DMS 273 treated with DMSO at 0.1 percent for 48 hours (cell line): ENCODE data around the gene GLMN.
"Not testable (repeated sequence)": the region's sequence is repeated elsewhere in the genome, so short reads cannot be mapped to it uniquely, and the experiment has no call there.

Source experiments
- DNase-seq: peaks from one replicate; lab custom pipeline; 2025; lab: John Stamatoyannopoulos, UW

The GLMN gene

GRCh38 chr1:92299477-92300150, 827 bp upstream of the GLMN start:
- no peak for DNase-seq

DNA sequence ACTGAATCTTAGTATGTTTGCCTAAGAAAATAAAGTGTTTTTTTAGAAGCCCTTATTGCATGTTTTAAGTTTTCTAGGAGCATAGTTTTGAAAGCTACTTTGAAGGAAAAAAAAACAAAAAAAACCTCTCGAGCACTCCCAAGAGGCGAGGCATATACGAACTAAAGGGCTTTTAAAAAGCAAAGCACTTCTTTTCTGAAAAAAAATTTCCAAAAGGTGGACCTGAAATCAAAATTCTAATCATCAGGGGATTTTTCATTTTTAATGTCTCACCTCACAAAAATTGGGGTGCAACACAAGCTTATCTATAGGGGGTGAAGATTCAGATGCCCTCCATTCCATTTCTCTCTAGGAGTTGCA, 594 bp downstream of the GLMN start:
- no peak for DNase-seq

DNA sequence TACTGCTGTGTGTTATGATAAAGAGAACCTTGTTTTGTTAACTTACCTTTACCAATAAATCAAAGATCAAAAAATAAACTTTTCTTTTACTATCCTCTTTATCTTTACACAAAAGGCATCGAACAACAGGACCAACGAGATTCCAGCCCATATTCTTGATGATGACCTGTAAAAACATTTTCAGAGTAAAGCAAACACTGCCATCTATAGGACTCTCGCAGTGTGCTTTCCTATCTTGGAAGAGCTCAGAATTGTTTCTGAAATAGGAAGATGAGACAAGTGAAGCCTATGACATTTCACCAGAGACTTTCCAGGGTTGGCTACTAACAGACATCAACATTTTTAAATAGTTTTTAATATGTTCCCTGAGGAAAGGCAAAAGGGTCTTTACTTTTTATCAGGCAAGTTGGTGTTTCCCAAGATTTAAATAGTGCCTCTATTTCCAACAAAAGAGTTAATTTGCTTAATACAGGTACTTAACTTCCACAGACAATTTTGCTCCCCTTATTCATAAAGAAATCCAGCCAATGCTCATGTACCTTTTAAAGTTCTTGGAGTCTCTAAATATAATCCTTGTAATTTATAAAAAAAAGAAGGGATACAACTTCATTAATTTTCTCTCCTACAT, 7.3 kb downstream of the GLMN start:
- no peak for DNase-seq

DNA sequence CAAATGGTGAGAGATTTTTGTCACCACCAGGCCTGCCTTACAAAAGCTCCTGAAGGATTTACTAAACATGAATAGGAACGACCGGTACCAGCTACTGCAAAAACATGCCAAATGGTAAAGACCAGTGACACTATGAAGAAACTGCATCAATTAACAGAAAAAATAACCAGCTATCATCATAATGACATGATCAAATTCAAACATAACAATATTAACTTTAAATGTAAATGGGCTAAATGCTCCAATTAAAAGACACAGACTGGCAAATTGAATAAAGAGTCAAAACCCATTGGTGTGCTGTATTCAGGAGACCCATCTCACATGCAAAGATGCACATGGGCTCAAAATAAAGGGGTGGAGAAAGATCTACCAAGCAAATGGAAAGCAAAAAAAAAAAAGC, 17.4 kb downstream of the GLMN start:
- not testable (repeated sequence) for DNase-seq

GRCh38 chr1:92279781-92280180, 19.0 kb downstream of the GLMN start:
- not testable (repeated sequence) for DNase-seq

DNA sequence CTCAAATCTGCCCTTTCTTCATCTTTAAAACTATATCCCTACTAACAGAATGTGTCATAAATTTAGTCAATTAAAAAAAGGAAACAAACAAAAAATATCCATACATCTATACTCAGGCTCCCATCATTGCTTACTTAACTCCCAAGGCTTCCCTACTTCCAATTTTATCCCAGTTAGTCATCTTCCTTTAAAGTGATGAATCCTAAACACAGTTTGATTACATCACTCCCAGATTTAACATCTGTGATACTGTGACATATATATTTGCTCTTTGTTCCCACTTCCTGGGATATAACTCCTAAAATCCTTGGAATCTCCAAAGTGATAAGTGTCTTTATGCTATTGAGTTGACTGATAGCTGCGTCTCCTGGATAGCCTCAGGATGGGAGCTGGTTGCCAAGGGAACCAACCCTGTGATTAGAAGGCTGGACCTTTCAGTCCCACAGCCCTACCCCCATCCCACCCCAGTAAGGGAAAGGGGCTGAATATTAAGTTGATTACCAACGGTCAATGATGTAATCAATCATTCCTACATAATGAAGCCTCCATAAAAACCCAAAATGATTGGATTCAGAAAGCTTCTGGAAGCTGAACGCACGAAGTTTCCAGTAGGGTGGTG, 21.6 kb downstream of the GLMN start:
- DNase-seq = no peak

DNA sequence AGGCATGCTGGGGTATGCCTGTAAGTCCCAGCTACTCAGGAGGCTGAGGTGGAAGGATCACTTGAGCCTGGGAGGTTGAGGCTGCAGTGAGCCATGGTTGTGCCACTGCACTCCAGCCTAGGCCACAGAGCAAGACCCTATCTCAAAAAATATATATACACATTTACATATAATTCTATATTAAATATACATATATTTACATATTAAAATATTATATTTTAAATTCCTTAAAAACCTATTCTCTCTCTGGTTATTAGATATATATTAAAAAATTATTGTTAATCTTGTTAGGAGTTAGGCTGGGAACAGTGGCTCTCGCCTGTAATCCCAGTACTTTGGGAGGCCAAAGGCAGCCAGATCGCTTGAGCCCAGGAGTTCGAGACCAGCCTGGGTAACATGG, 22.7 kb downstream of the GLMN start:
- DNase-seq = no peak

DNA sequence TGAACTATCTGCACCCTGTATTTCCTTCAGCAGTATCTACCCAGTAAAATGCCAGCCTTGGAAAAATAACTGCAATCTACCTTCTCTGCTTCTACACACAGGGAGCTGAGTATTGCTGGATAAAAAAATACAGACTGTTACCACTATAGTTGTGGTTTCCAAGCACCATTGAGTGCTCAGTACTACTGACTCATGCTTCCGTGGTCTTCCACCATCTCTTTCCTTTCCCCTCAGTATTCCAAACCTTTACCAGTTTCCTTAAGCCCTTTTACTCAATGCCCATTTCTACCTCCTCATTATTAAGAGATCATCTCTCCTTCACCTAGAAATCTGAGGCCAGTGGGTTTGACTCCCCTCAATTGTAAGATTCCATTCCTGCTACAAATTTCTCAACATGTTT, 23.8 kb downstream of the GLMN start:
- no peak for DNase-seq

DNA sequence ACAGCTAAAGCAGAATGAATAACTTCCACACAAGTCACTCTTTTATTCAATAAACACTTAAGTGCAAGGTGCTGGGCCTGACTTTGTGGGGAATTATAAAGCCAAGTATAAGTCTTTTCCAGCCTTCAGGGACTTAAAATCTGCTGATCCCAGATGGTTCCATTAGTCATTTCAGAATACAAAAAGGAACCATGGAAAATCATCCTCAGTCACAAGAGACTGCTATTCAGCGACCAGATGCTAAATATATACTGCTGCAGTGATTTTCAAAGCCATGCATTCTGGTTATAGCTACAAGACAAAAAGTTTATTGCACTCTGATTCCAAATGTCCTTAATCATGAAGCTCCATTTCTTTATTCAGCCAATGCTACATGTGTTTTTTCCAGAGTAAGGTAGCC, 25.7 kb downstream of the GLMN start:
- DNase-seq = peak; percentile 15

DNA sequence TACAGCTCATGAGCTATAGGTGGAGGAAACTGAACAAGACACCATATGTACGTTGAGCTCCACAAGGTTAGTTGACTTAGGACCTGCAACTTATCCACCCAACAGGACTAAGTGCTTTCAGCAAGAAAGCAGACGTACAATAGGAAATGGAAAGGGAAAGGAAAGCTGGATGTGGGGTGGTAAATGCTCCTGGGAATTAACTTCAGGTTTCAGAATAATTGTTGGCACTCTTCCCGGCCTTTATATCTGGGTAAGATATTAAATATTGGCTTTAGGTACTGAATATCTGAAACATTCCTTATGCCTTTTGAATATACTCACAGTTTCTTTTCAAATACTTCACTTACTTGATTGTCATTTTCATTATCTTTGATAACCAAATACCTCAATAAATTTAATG, 36.3 kb downstream of the GLMN start:
- DNase-seq = no peak

DNA sequence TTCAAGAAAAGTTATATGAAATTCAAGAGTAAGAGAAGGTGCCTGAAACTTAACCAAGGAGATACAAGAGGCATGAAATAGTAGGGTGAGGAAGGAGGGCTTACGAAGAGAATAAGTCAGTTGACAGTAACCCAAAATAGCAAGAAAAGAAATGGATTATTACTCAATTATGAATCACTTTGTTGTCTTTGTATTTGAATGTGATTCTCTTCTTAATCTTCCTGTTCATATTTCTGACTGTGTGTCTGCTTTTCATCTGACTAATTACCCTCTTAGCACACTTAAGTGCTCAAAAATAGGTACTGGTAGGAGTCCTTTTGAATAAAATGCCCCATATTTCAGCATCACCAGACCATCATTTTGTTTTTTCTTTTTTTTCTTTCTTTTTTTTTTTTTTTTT, 39.4 kb downstream of the GLMN start:
- DNase-seq = no peak

DNA sequence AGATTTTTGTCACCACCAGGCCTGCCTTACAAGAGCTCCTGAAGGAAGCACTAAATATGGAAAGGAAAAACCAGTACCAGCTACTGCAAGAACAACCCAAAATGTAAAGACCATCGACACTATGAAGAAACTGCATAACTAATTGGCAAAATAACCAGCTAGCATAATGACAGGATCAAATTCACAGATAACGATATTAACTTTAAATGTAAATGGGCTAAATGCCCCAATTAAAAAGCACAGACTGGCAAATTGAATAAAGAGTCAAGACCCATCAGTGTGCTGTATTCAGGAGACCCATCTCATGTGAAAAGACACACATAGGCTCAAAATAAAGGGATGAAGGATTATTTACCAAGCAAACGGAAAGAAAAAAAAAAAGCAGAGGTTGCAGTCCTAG, 44.1 kb downstream of the GLMN start:
- not testable (repeated sequence) for DNase-seq

DNA sequence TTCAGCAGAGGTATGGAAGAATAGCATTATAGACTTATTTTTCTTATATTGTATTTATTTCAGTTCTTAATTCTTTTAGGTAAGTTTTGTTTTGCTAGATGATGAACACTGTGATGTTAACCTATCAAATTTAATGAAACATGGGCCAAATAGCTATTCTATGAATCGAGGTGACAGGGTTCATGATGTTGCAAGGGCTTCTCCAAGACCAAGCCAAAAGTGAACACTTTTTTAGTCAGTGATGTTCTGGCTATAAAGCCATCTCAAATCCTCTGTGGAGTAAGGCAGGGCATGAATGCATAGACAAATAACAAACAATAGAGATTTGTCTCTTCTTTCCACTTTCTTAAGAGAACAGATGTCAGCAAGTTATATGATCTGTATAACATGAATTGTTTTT, 54.4 kb downstream of the GLMN start:
- no peak for DNase-seq

- no peak for DNase-seq
These were observed 58.8 kb downstream of the GLMN start for GRCh38 chr1:92240034-92240433.

GRCh38 chr1:92230736-92231135, 68.1 kb downstream of the GLMN start:
- no peak for DNase-seq

DNA sequence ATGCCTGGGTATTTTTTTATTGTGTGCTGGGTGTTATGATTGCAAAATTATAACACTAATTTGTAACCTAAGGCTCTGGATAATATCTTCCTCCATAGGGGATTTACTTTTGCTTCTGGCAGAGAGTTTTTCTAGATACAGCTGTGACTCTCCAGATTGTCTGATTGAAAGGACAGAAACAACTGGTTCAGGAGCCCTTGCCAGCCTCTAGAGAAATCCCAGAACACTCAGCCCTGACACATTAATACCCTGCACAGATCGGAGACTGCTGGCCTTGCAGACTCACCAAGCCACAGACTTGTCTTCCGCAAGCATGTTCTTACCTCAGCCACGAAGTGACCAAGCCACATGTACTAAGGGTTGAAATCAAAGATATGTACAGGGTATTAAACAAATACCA, 70.4 kb downstream of the GLMN start:
- DNase-seq = no peak

- no peak for DNase-seq
These were observed 79.8 kb downstream of the GLMN start for GRCh38 chr1:92219028-92219427.

- no peak for DNase-seq
These were observed 80.2 kb downstream of the GLMN start for GRCh38 chr1:92218559-92218958.

GRCh38 chr1:92217721-92218120, 81.1 kb downstream of the GLMN start, which contains the start of gene C1orf146:
Gene C1orf146 (plus strand): TSS chr1:92217915. CDS start chr1:92231421, 13,506 bp downstream.
- DNase-seq = no peak

GRCh38 chr1:92211166-92211565, 87.6 kb downstream of the GLMN start:
- DNase-seq = no peak

DNA sequence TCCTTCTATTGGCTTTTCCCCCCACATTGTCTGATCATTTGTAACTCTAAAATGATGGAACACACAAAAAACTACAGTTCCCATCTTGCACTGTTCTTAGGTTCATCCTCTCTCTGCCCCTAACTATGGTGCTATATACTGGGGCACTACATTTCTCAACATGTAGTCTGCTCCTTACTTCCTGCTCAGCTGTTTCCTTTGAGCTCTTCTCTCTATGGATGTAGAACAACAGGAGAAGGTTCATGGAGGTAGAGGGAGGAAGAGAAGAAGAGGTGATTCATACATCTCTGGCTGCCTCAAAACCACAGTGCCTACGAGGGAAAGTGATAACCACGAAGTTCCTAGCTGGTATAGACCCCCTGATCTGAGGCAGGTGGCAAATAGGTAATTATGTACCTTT, 88.1 kb downstream of the GLMN start:
- DNase-seq = no peak

DNA sequence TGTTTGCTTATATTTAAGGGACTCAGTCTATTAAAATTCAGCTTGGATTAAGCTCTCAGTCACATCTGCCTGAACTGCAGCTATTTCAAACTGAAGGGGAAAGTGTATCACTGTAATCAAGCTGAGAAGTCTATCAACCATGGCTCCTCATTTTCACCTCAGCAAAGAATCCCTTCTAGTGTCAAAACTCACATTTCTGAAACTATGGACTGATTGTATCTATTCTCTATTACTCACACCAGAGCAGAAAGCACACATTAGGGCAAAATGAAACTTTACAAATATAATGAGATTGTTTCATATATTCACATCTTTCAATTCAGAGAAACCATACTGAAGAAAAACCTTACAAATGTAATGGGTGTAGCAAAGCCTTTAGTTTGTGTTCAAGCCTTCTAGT, 95.7 kb downstream of the GLMN start:
- no peak for DNase-seq

- no peak for DNase-seq
These were observed 96.8 kb downstream of the GLMN start for GRCh38 chr1:92201973-92202372.
